HepG2 (cell line): ENCODE measurements around the gene TACC3. TPM values are rescaled to one million over a fixed set of nuclear protein-coding genes. Genes with fewer than 3 reads are reported as not detected.

Experiments used
- CEBPG ChIP-seq: IDR thresholded peaks from 2 replicates; pipeline ENCODE4 v1.6.1; 2016
- GATA4 ChIP-seq: sonication (generic); IDR thresholded peaks from 2 replicates; pipeline ENCODE4 v1.6.1; 2016; ENCODE audit warnings: antibody characterized with exemption, low read depth, borderline replicate concordance
- HDAC1 ChIP-seq: sonication (generic); formaldehyde crosslinking; IDR thresholded peaks from 2 replicates; pipeline ENCODE4 v1.5.1; 2020; ENCODE audit warnings: mild to moderate bottlenecking, missing genetic modification reagents
- HDAC2 ChIP-seq: sonication (generic); formaldehyde crosslinking; IDR thresholded peaks from 2 replicates; pipeline ENCODE4 v1.4.0; 2020; ENCODE audit warnings: missing genetic modification reagents
- KAT8 ChIP-seq: IDR thresholded peaks from 2 replicates; pipeline ENCODE4 v1.6.1; 2016; ENCODE audit warnings: missing genetic modification reagents, missing compliant biosample characterization
- KDM2A ChIP-seq: sonication (generic); formaldehyde crosslinking; IDR thresholded peaks from 2 replicates; pipeline ENCODE4 v1.4.0; 2020; ENCODE audit warnings: low read depth, missing genetic modification reagents, borderline replicate concordance
- MAF1 ChIP-seq: sonication (generic); formaldehyde crosslinking; IDR thresholded peaks from 2 replicates; pipeline ENCODE4 v1.5.0; 2020; ENCODE audit warnings: missing genetic modification reagents, borderline replicate concordance
- MIXL1 ChIP-seq: IDR thresholded peaks from 2 replicates; pipeline ENCODE4 v1.6.1; 2016
- MTF2 ChIP-seq: sonication (generic); formaldehyde crosslinking; IDR thresholded peaks from 2 replicates; pipeline ENCODE4 v1.5.0; 2020; ENCODE audit warnings: missing genetic modification reagents, borderline replicate concordance
- MXI1 ChIP-seq: IDR thresholded peaks from 3 replicates; pipeline ENCODE4 v1.6.1; 2012; ENCODE audit warnings: low read depth, low read length, inconsistent platforms, borderline replicate concordance
- NBN ChIP-seq: fragments of 450-650 bp; conservative IDR thresholded peaks from 2 replicates; pipeline ENCODE4 v1.6.1; 2017
- NFYB ChIP-seq: sonication (generic); formaldehyde crosslinking; IDR thresholded peaks from 2 replicates; pipeline ENCODE4 v1.4.0; 2020; ENCODE audit warnings: missing genetic modification reagents
- RBM39 ChIP-seq: fragments of 200-400 bp; formaldehyde crosslinking; IDR thresholded peaks from one replicate; pipeline ENCODE4 v1.6.1; 2018; ENCODE audit warnings: antibody characterized with exemption, mild to moderate bottlenecking, low read depth, low read length; ENCODE audit not compliant: poor library complexity, severe bottlenecking
- RELA ChIP-seq: sonication (generic); formaldehyde crosslinking; IDR thresholded peaks from 2 replicates; pipeline ENCODE4 v1.4.0; 2020; ENCODE audit warnings: missing genetic modification reagents
- SALL1 ChIP-seq: sonication (generic); formaldehyde crosslinking; IDR thresholded peaks from 2 replicates; pipeline ENCODE4 v1.8.0; 2022; ENCODE audit warnings: mild to moderate bottlenecking, missing genetic modification reagents
- SP4 ChIP-seq: sonication (generic); formaldehyde crosslinking; IDR thresholded peaks from 2 replicates; pipeline ENCODE4 v1.8.1; 2023; ENCODE audit warnings: mild to moderate bottlenecking, missing genetic modification reagents
- SPEN ChIP-seq: sonication (generic); formaldehyde crosslinking; IDR thresholded peaks from 2 replicates; pipeline ENCODE4 v1.5.1; 2020; ENCODE audit warnings: low read depth, mild to moderate bottlenecking, missing genetic modification reagents
- SSRP1 ChIP-seq: IDR thresholded peaks from 2 replicates; pipeline ENCODE4 v1.6.1; 2016; ENCODE audit warnings: control low read depth
- XBP1 ChIP-seq: sonication (generic); formaldehyde crosslinking; IDR thresholded peaks from 2 replicates; pipeline ENCODE4 v1.5.0; 2020; ENCODE audit warnings: missing genetic modification reagents
- ZNF205 ChIP-seq: IDR thresholded peaks from 2 replicates; pipeline ENCODE4 v1.6.1; 2018; ENCODE audit warnings: missing biosample characterization, missing genetic modification reagents
- ZNF251 ChIP-seq: sonication (generic); formaldehyde crosslinking; IDR thresholded peaks from 2 replicates; pipeline ENCODE4 v1.9.0; 2021; ENCODE audit warnings: mild to moderate bottlenecking, missing genetic modification reagents
- ZNF331 ChIP-seq: sonication (generic); formaldehyde crosslinking; IDR thresholded peaks from 2 replicates; pipeline ENCODE4 v1.4.0; 2020; ENCODE audit warnings: missing genetic modification reagents
- ZNF616 ChIP-seq: sonication (generic); formaldehyde crosslinking; IDR thresholded peaks from 2 replicates; pipeline ENCODE4 v1.5.0; 2020; ENCODE audit warnings: low read depth, mild to moderate bottlenecking, missing genetic modification reagents
- ZNF746 ChIP-seq: sonication (generic); formaldehyde crosslinking; IDR thresholded peaks from 2 replicates; pipeline ENCODE4 v1.8.0; 2022; ENCODE audit warnings: mild to moderate bottlenecking, missing genetic modification reagents
- ZZZ3 ChIP-seq: sonication (generic); formaldehyde crosslinking; IDR thresholded peaks from 2 replicates; pipeline ENCODE4 v1.4.0; 2020; ENCODE audit warnings: missing genetic modification reagents, mild to moderate bottlenecking, borderline replicate concordance
- polyA plus RNA-seq, 8 experiments: library from polyadenylated mRNA; depleted of rRNA in 3 of 8; stranded (reverse) in 7 of 8; unstranded in 1 of 8; fragments of >200 nt; fragmentation: Illumina TruSeq in 4 of 8; extraction: Trizol in 4 of 8; gene quantifications; 2 replicates each; pipeline versions ENCODE4 v1.2.1 to v1.2.3, GENCODE V29; 2011 to 2016; ENCODE audit warnings: low read depth in 4 of 8, missing spikeins in 1 of 8, mixed read lengths in 1 of 8; ENCODE audit not compliant: insufficient read depth in 1 of 8
- total RNA-seq, 5 experiments: library from RNA; depleted of rRNA; stranded (reverse); fragments of >200 nt; fragmentation: Illumina TruSeq; extraction: Trizol; gene quantifications; 2 replicates each; pipeline ENCODE4 v1.2.3, GENCODE V29; 2016; ENCODE audit warnings: low read depth in 1 of 5
- TF ChIP-seq, protein P1 (sequence below): IDR thresholded peaks from 2 replicates; pipeline ENCODE4 v1.6.1; 2016; ENCODE audit warnings: missing genetic modification reagents, missing compliant biosample characterization
- TF ChIP-seq, protein P2 (sequence below): sonication (generic); formaldehyde crosslinking; IDR thresholded peaks from 2 replicates; pipeline ENCODE4 v1.8.1; 2023; ENCODE audit warnings: mild to moderate bottlenecking, missing genetic modification reagents, borderline replicate concordance
- TF ChIP-seq, protein P3 (sequence below): IDR thresholded peaks from 2 replicates; pipeline ENCODE4 v1.6.1; 2018; ENCODE audit warnings: missing genetic modification reagents, mild to moderate bottlenecking, missing compliant biosample characterization
- TF ChIP-seq, protein P4 (sequence below): sonication (generic); formaldehyde crosslinking; IDR thresholded peaks from 2 replicates; pipeline ENCODE4 v1.4.0; 2020; ENCODE audit warnings: mild to moderate bottlenecking, missing genetic modification reagents
- TF ChIP-seq, protein P5 (sequence below): IDR thresholded peaks from 2 replicates; pipeline ENCODE4 v1.6.1; 2016; ENCODE audit warnings: low read depth, borderline replicate concordance

TACC3 gene
- total and polyA plus RNA-seq, 2 of the 13 experiments (the other 11 are each of a cell fraction or from before 2014, with no cell fraction given) = 20.3 to 21.2 TPM

DNA sequence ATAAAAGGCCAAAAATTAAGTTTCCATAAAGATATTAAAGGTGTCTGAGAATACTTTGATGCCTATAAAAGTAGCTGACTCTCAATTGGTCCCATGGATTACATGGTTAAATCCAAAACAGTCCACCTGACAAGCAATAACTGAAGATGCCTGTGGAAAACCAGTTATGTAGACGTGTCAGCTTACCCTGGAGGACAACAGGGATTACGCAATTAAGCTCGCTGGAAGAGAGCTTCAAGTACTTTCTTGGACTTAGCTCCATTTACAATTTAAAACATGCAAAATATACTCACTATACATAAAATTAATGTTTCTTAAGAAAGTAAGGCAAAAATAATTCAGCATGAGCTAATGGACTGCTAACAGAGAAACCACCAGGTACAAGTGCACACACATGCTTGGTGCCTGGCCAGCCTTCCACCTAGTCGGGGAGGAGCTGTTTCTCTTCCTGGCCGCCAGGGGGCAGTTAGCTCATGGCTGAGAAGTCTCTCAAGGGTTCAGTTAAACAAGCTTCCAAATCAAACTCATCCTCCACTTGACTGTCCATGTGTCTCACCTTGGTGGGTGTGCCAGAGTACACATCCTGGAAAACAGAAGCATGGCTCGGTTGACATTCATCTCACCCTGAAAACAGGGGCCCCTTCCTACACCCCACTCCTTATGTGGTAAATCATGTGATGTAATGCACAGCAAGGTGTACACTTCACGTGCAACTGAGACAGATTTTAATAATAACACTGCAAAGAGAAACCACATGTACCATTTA is 28.0 kb upstream of the TACC3 start (continued):
- TF ChIP-seq, protein P1, sequence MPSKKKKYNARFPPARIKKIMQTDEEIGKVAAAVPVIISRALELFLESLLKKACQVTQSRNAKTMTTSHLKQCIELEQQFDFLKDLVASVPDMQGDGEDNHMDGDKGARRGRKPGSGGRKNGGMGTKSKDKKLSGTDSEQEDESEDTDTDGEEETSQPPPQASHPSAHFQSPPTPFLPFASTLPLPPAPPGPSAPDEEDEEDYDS (CRISPR knock-in tag) = no peak
- TF ChIP-seq HDAC1 (CRISPR knock-in tag) = 0 out of 2 replicates have a peak, but pooled peaks have one; percentile 24
- no peak for TF ChIP-seq NBN
- TF ChIP-seq, protein P2, sequence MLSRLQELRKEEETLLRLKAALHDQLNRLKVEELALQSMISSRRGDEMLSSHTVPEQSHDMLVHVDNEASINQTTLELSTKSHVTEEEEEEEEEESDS (CRISPR knock-in tag) = no peak
- no peak for TF ChIP-seq RELA
- 0 out of 2 replicates have a peak, but pooled peaks have one; percentile 34 for TF ChIP-seq SSRP1
- TF ChIP-seq RBM39 = no peak
- no peak for TF ChIP-seq ZNF616
- no peak for TF ChIP-seq ZNF251
- TF ChIP-seq, protein P3, sequence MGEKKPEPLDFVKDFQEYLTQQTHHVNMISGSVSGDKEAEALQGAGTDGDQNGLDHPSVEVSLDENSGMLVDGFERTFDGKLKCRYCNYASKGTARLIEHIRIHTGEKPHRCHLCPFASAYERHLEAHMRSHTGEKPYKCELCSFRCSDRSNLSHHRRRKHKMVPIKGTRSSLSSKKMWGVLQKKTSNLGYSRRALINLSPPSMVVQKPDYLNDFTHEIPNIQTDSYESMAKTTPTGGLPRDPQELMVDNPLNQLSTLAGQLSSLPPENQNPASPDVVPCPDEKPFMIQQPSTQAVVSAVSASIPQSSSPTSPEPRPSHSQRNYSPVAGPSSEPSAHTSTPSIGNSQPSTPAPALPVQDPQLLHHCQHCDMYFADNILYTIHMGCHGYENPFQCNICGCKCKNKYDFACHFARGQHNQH (CRISPR knock-in tag) = 0 out of 2 replicates have a peak, but pooled peaks have one; percentile 28
- TF ChIP-seq MXI1 = peak; percentile 53; the same call in 1 of the 3 replicates
- no peak for TF ChIP-seq MTF2 (CRISPR knock-in tag)
- no peak for TF ChIP-seq NFYB (CRISPR knock-in tag)
- TF ChIP-seq GATA4 = no peak
- TF ChIP-seq SALL1 (CRISPR knock-in tag) = peak; percentile 42
- TF ChIP-seq, protein P4, sequence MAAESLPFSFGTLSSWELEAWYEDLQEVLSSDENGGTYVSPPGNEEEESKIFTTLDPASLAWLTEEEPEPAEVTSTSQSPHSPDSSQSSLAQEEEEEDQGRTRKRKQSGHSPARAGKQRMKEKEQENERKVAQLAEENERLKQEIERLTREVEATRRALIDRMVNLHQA (CRISPR knock-in tag) = no peak
- no peak for TF ChIP-seq SP4
- peak; percentile 31; the same call in 1 of the 2 replicates for TF ChIP-seq SPEN
- TF ChIP-seq XBP1 (CRISPR knock-in tag) = no peak
- no peak for TF ChIP-seq MIXL1 (CRISPR knock-in tag)
- peak; percentile 37; the same call in 1 of the 2 replicates for TF ChIP-seq KDM2A (CRISPR knock-in tag)
- TF ChIP-seq ZNF746 = no peak
- peak; percentile 57; the same call in 1 of the 2 replicates for TF ChIP-seq ZNF331
- TF ChIP-seq, protein P5, sequence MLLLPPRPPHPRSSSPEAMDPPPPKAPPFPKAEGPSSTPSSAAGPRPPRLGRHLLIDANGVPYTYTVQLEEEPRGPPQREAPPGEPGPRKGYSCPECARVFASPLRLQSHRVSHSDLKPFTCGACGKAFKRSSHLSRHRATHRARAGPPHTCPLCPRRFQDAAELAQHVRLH (CRISPR knock-in tag) = peak; percentile 57; the same call in 1 of the 2 replicates
- TF ChIP-seq HDAC2 = peak; percentile 20; the same call in 1 of the 2 replicates
- TF ChIP-seq CEBPG (CRISPR knock-in tag) = peak; percentile 83
- TF ChIP-seq MAF1 = no peak
- peak; percentile 30; the same call in 1 of the 2 replicates for TF ChIP-seq ZNF205
- no peak for TF ChIP-seq ZZZ3 (CRISPR knock-in tag)
- 0 out of 2 replicates have a peak, but pooled peaks have one; percentile 27 for TF ChIP-seq KAT8 (CRISPR knock-in tag)
